Cardiac fibroblast (primary cell): ENCODE measurements around the gene THSD7A.
A peak's percentile ranks its signal among the peaks of the same experiment; 100 is the strongest.

ENCODE experiments used
- DNase-seq, 2 donors: peaks; one replicate each; pipeline versions ENCODE4 v3.0.0 to v3.0.0-alpha.2; 2010; ENCODE audit warnings: low read depth in 2 of 2
- H3K4me3 ChIP-seq, 2 donors: replicated peaks in 1 of 2; 1 replicate in 1 of 2; 2 replicates in 1 of 2; pipeline ENCODE4 v1.5.1; 2011; ENCODE audit warnings: low read depth in 2 of 2, low read length in 2 of 2, mild to moderate bottlenecking in 2 of 2, moderate library complexity in 1 of 2
- CTCF ChIP-seq: IDR thresholded peaks from one replicate; pipeline ENCODE4 v1.5.1; 2011; ENCODE audit warnings: low read depth, mild to moderate bottlenecking, low read length, inconsistent platforms

THSD7A gene

GRCh38 chr7:11835260-11835659 is 3.3 kb upstream of the THSD7A start:
- peak; percentile 3 for TF ChIP-seq CTCF
- no peak overlapping the region for H3K4me3 ChIP-seq
- peak; percentile 16 to 23 for DNase-seq

GRCh38 chr7:11833431-11833830 is 1.4 kb upstream of the THSD7A start:
- DNase-seq = no peak
- H3K4me3 ChIP-seq = no peak overlapping the region
- TF ChIP-seq CTCF = no peak

GRCh38 chr7:11831156-11831735 is 752 bp downstream of the THSD7A start:
- H3K4me3 ChIP-seq = peak overlapping the region; percentile 62
- TF ChIP-seq CTCF = no peak
- peak; percentile 38 to 51 for DNase-seq

GRCh38 chr7:11830582-11831155 is 1.3 kb downstream of the THSD7A start:
- peak overlapping the region; percentile 62 for H3K4me3 ChIP-seq
- TF ChIP-seq CTCF = no peak
- peak; percentile 39 to 48 for DNase-seq

- TF ChIP-seq CTCF = no peak
- no peak overlapping the region for H3K4me3 ChIP-seq
- DNase-seq = no peak
Measured at GRCh38 chr7:11829954-11830353, 2.0 kb downstream of the THSD7A start.

- no peak for TF ChIP-seq CTCF
- no peak overlapping the region for H3K4me3 ChIP-seq
- no peak for DNase-seq
Measured at GRCh38 chr7:11819947-11820346, 12.1 kb downstream of the THSD7A start.

- no peak for DNase-seq
- no peak for TF ChIP-seq CTCF
- H3K4me3 ChIP-seq = no peak overlapping the region
Measured at GRCh38 chr7:11819271-11819670, 12.7 kb downstream of the THSD7A start.
